Measurements from ENCODE around the gene GARIN5A. TPM values are rescaled to one million over a fixed set of nuclear protein-coding genes. Genes with fewer than 3 reads are reported as not detected.

Gene GARIN5A
- total RNA-seq, 3 donors from 2014 or later = 1.7 to 3.0 (median 2.6) TPM

GRCh38 chr19:50420127-50420526 lies 56.5 kb downstream of the GARIN5A start:
- DNase-seq = no peak
- intact Hi-C loops (cut with DNase I, micrococcal nuclease) = no loop called here
- no peaks in the 10 kb centered on the region for H3K36me3 ChIP-seq (ENCODE audit: low read depth)
- peaks cover 13% of the 10 kb centered on the region for H3K4me1 ChIP-seq (ENCODE audit: low read depth)
- TF ChIP-seq CTCF (IDR thresholded peaks at IDR 0.05) = no peak
- no peak for ATAC-seq
- H3K9me3 ChIP-seq = no peaks in the 10 kb centered on the region
- no peak overlapping the region for H3K4me3 ChIP-seq

- Histone ChIP-seq H3K9me3 (no peaks in the 10 kb centered on the region), H3K36me3 (ENCODE audit: low read depth) (no peaks in the 10 kb centered on the region), H3K4me1 (ENCODE audit: low read depth) (peaks cover 13% of the 10 kb centered on the region), H3K4me3 (no peak overlapping the region)
- intact Hi-C loops (cut with DNase I, micrococcal nuclease) = loop anchor here in 1 of 2 donors (10.0 kb wide), 1 partner anchor 55 kb away; the partner anchor contains the start of gene NAPSA
- DNase-seq (no peak), ATAC-seq (no peak)
- no peak for TF ChIP-seq CTCF (IDR thresholded peaks at IDR 0.05)
These were observed 57.0 kb downstream of the GARIN5A start for GRCh38 chr19:50419580-50420035.

GRCh38 chr19:50419022-50419579 lies 57.5 kb downstream of the GARIN5A start:
- peaks cover 13% of the 10 kb centered on the region for H3K4me1 ChIP-seq (ENCODE audit: low read depth)
- no peaks in the 10 kb centered on the region for H3K9me3 ChIP-seq
- ATAC-seq (no peak), DNase-seq (no peak)
- intact Hi-C loops (cut with DNase I, micrococcal nuclease) = loop anchor here in 1 of 2 donors (10.0 kb wide), 1 partner anchor 54 kb away; the partner anchor contains the start of gene NAPSA
- no peak for TF ChIP-seq CTCF (IDR thresholded peaks at IDR 0.05)
- H3K36me3 ChIP-seq (ENCODE audit: low read depth) = no peaks in the 10 kb centered on the region
- H3K4me3 ChIP-seq = no peak overlapping the region

GRCh38 chr19:50418176-50419021 lies 58.2 kb downstream of the GARIN5A start, which contains the start of gene SPIB:
SPIB (plus strand) TSS chr19:50418938; CDS start chr19:50418963, 25 bp downstream.
- H3K36me3 ChIP-seq (ENCODE audit: low read depth) = no peaks in the 10 kb centered on the region
- TF ChIP-seq CTCF (IDR thresholded peaks at IDR 0.05) = no peak
- H3K4me3 ChIP-seq = no peak within 1 kb of the TSS
- no peaks in the 10 kb centered on the region for H3K9me3 ChIP-seq
- ATAC-seq (no peak), DNase-seq (peak in 1 of 3 donors; percentile 72)
- intact Hi-C loops (cut with DNase I, micrococcal nuclease) = loop anchor here in 1 of 2 donors (10.0 kb wide), 1 partner anchor 54 kb away; the partner anchor contains the start of gene NAPSA
- H3K4me1 ChIP-seq (ENCODE audit: low read depth) = peaks cover 13% of the 10 kb centered on the region

- Histone ChIP-seq H3K4me1 (ENCODE audit: low read depth) (peaks cover 13% of the 10 kb centered on the region), H3K9me3 (no peaks in the 10 kb centered on the region), H3K36me3 (ENCODE audit: low read depth) (no peaks in the 10 kb centered on the region), H3K4me3 (no peak overlapping the region)
- TF ChIP-seq CTCF (IDR thresholded peaks at IDR 0.05) = no peak
- ATAC-seq (peak; percentile 67), DNase-seq (peak; percentile 52 to 81 (median 72))
- intact Hi-C loops (cut with DNase I, micrococcal nuclease) = loop anchor here in 1 of 2 donors (10.0 kb wide), 1 partner anchor 53 kb away; the partner anchor contains the start of gene NAPSA
These were observed 59.3 kb downstream of the GARIN5A start for GRCh38 chr19:50417111-50418081.

Measured in mucosa of descending colon (tissue), 3 donors.